K562 (cell line): ENCODE results near the gene LRCOL1. TPM values are rescaled to one million over a fixed set of nuclear protein-coding genes. Genes with fewer than 3 reads are reported as not detected.

ENCODE experiments used
- ATAC-seq: fragments of 200-7000 bp; cut with Tn5 transposase; 3 replicates; pipeline ENCODE4 v1.9.1; 2020; ENCODE audit warnings: moderate library complexity
- BruUV-seq: library from RNA; stranded (reverse); fragments of 400-500 nt; replicated peaks from 2 replicates; lab custom pipeline; 2021; lab: Mats Ljungman, UMichigan
- CTCF ChIA-PET: fragments of 300-600 bp; formaldehyde crosslinking; extraction: SDS; loops from one replicate; lab custom pipeline; 2021; ENCODE audit warnings: low intra/inter-chr PET ratio; lab: Yijun Ruan, JAX
- POLR2A ChIA-PET: fragments of 300-600, 350-650 bp; sonication (Branson Sonifier 250); formaldehyde crosslinking; extraction: SDS; loops from one replicate; lab custom pipeline; 2021; ENCODE audit warnings: antibody characterized with exemption, inconsistent platforms; lab: Yijun Ruan, JAX
- DNase-seq, 4 experiments: peaks; one replicate each; pipeline versions ENCODE4 v3.0.0 to v3.0.0-alpha.2; 2011 to 2018; ENCODE audit warnings: low spot score in 3 of 4, mixed read lengths in 3 of 4; ENCODE audit errors: extremely low read depth in 1 of 4
- FAIRE-seq: peaks from 2 replicates; lab custom pipeline; 2011; peaks lifted over from hg19 to GRCh38; lab: Jason Lieb, UNC
- H2AFZ ChIP-seq: 2 replicates; pipeline ENCODE4 v1.6.0; 2011; ENCODE audit warnings: low read depth, low read length, control low read depth, inconsistent platforms
- H3K27ac ChIP-seq: fragments of 200-600 bp; 3 replicates; pipeline ENCODE4 v1.8.0; 2011; ENCODE audit warnings: low read depth, mild to moderate bottlenecking, control low read depth, inconsistent platforms, low read length, moderate library complexity, mixed read lengths; ENCODE audit errors: extremely low read depth
- H3K27me3 ChIP-seq, 2 experiments: fragments of 300-600 bp in 1 of 2; 2 replicates in 1 of 2; 3 replicates in 1 of 2; pipeline versions ENCODE4 v1.6.0 to v1.8.0; 2011; ENCODE audit warnings: inconsistent platforms in 2 of 2, low read length in 2 of 2, mild to moderate bottlenecking in 1 of 2, mixed read lengths in 1 of 2, moderate library complexity in 1 of 2; ENCODE audit not compliant: control insufficient read depth in 2 of 2, insufficient read depth in 2 of 2
- H3K36me3 ChIP-seq: fragments of 300-600 bp; 3 replicates; pipeline ENCODE4 v1.8.0; 2011; ENCODE audit warnings: mild to moderate bottlenecking, low read length, inconsistent platforms; ENCODE audit not compliant: control insufficient read depth, insufficient read depth
- H3K4me1 ChIP-seq, 2 experiments: fragments of 200-600 bp in 1 of 2; replicated peaks in 1 of 2; 2 replicates in 1 of 2; 3 replicates in 1 of 2; pipeline versions ENCODE4 v1.5.1 to v1.8.0; 2011; ENCODE audit warnings: inconsistent platforms in 2 of 2, low read length in 2 of 2, mild to moderate bottlenecking in 1 of 2, mixed read lengths in 1 of 2, moderate library complexity in 1 of 2; ENCODE audit not compliant: control insufficient read depth in 2 of 2, insufficient read depth in 2 of 2
- H3K4me2 ChIP-seq: 2 replicates; pipeline ENCODE4 v1.6.1; 2011; ENCODE audit warnings: low read length, control low read depth, inconsistent platforms, mixed read lengths; ENCODE audit not compliant: insufficient read depth
- H3K4me3 ChIP-seq: fragments of 200-600 bp; sonication (generic), shearing (Covaris generic); 2 replicates; pipeline ENCODE4 v1.5.1; 2016; ENCODE audit warnings: control low read depth, inconsistent platforms
- H3K79me2 ChIP-seq: fragments of 200-600 bp; 3 replicates; pipeline ENCODE4 v1.8.0; 2011; ENCODE audit warnings: low read length, inconsistent platforms; ENCODE audit not compliant: control insufficient read depth, insufficient read depth
- H3K9ac ChIP-seq, 2 experiments: 2 replicates each; pipeline versions ENCODE4 v1.6.0 to v1.6.1; 2011; ENCODE audit warnings: low read depth in 2 of 2, low read length in 2 of 2, control low read depth in 1 of 2, inconsistent platforms in 1 of 2, mild to moderate bottlenecking in 1 of 2, mixed read lengths in 1 of 2; ENCODE audit not compliant: insufficient read depth in 1 of 2
- H3K9me1 ChIP-seq: one replicate; pipeline ENCODE4 v1.6.0; 2011; ENCODE audit warnings: inconsistent platforms, mild to moderate bottlenecking, low read length, moderate library complexity; ENCODE audit not compliant: control insufficient read depth, insufficient read depth
- H3K9me3 ChIP-seq: replicated peaks from 2 replicates; pipeline ENCODE4 v1.5.1; 2011; ENCODE audit warnings: low read depth, low read length, inconsistent platforms; ENCODE audit not compliant: control insufficient read depth, insufficient read depth
- H4K20me1 ChIP-seq: replicated peaks from 2 replicates; pipeline ENCODE4 v1.6.1; 2011; ENCODE audit warnings: low read length, inconsistent platforms, mixed read lengths; ENCODE audit not compliant: control insufficient read depth, insufficient read depth
- CEBPB ChIP-seq: fragments of 450-650 bp; IDR thresholded peaks from 2 replicates; pipeline ENCODE4 v1.6.1; 2016; ENCODE audit warnings: missing genetic modification characterization, missing compliant biosample characterization
- HDAC6 ChIP-seq: IDR thresholded peaks from 2 replicates; pipeline ENCODE4 v1.6.1; 2012; ENCODE audit warnings: low read depth, mild to moderate bottlenecking, control low read depth, inconsistent platforms, low read length, moderate library complexity
- HNRNPH1 ChIP-seq: fragments of 200-400 bp; formaldehyde crosslinking; optimal IDR thresholded peaks from 2 replicates; pipeline ENCODE3; 2017; ENCODE audit warnings: low read depth, mild to moderate bottlenecking, low read length, moderate library complexity
- KLF1 ChIP-seq: fragments of 450-650 bp; IDR thresholded peaks from 2 replicates; pipeline ENCODE4 v1.6.1; 2016; ENCODE audit warnings: missing genetic modification characterization, missing compliant biosample characterization
- RBM39 ChIP-seq: fragments of 200-400 bp; formaldehyde crosslinking; optimal IDR thresholded peaks from 2 replicates; pipeline ENCODE3; 2018; ENCODE audit warnings: low read depth, low read length
- SMAD1 ChIP-seq: fragments of 150-350 bp; IDR thresholded peaks from 2 replicates; pipeline ENCODE4 v1.6.1; 2014; ENCODE audit warnings: low read length, low read depth; ENCODE audit not compliant: partially characterized antibody
- TCF3 ChIP-seq: sonication (generic); formaldehyde crosslinking; IDR thresholded peaks from 2 replicates; pipeline ENCODE4 v1.4.0; 2020; ENCODE audit warnings: mild to moderate bottlenecking, missing genetic modification reagents
- THAP7 ChIP-seq: fragments of 250-450 bp; sonication (Bioruptor Pico); IDR thresholded peaks from 2 replicates; pipeline ENCODE4 v1.5.0; 2021
- ZBTB2 ChIP-seq: fragments of 450-650 bp; IDR thresholded peaks from 2 replicates; pipeline ENCODE4 v1.6.1; 2016; ENCODE audit warnings: antibody characterized with exemption
- ZNF3 ChIP-seq: fragments of 250-450 bp; sonication (Bioruptor Pico); IDR thresholded peaks from 2 replicates; pipeline ENCODE4 v1.5.0; 2021; ENCODE audit warnings: mild to moderate bottlenecking, moderate library complexity
- WGBS: fragments of 100-300 bp; shearing (Covaris generic); methylation state at CpG from one replicate; pipeline ENCODE4 v1.1.6; 2016; ENCODE audit warnings: low coverage, mixed read lengths; ENCODE audit not compliant: insufficient coverage; ENCODE audit errors: missing lambda C conversion rate; 5-methylcytosine and 5-hydroxymethylcytosine counted together
- in situ Hi-C: fragments of 300-500 bp; cut with MboI; formaldehyde crosslinking; loops from 4 replicates; pipeline ENCODE4 v1.15.0; 2018; ENCODE audit warnings: inconsistent platforms, mixed read lengths
- intact Hi-C: fragments of 100-400 bp; cut with micrococcal nuclease; formaldehyde crosslinking; loops from 2 replicates; pipeline ENCODE4 v1.14.2; 2022
- polyA plus RNA-seq, 8 experiments: library from polyadenylated mRNA; depleted of rRNA in 4 of 8; stranded (reverse) in 5 of 8; unstranded in 3 of 8; fragments of >200 nt; fragmentation: Nextera tagmentation in 2 of 8; fragmentation: Illumina TruSeq in 1 of 8; extraction: Ambion mirVana in 2 of 8; extraction: Trizol in 1 of 8; gene quantifications; 2 replicates each; pipeline versions ENCODE4 v1.2.1 to v1.2.3, GENCODE V29; 2011 to 2014; ENCODE audit warnings: inconsistent platforms in 1 of 8, missing spikeins in 1 of 8
- total RNA-seq, 7 experiments: library from RNA; depleted of rRNA in 6 of 7; stranded (reverse); fragments of >200 nt in 6 of 7; fragmentation: Illumina TruSeq in 2 of 7; extraction: Trizol in 2 of 7; gene quantifications; 2 replicates each; pipeline versions ENCODE4 v1.2.1 to v1.2.3, GENCODE V29; 2011 to 2021; ENCODE audit warnings: low replicate concordance in 1 of 7

The LRCOL1 gene
- total and polyA plus RNA-seq, 9 of the 15 experiments (the other 6 are each of a cell fraction or from before 2014, with no cell fraction given): not detected

GRCh38 chr12:132585177-132585576, 25.2 kb downstream of the LRCOL1 start:
- H2AFZ ChIP-seq: no peak overlapping the region
- H3K27me3 ChIP-seq: peaks cover 11 to 18% of the 10 kb centered on the region in 2 experiments; a peak in 3 of 5 replicates
- 67% methylated on average over 18 of the region's 24 CpGs for WGBS
- DNase-seq (no peak), ATAC-seq (no peak), FAIRE-seq (no peak)
- TF ChIP-seq HDAC6 (no peak), ZBTB2 (no peak), KLF1 (tag) (no peak), CEBPB (tag) (no peak), SMAD1 (no peak), HNRNPH1 (no peak), THAP7 (CRISPR knock-in tag) (no peak), ZNF3 (no peak), RBM39 (no peak), TCF3 (no peak)
- H3K4me2 ChIP-seq: no peak overlapping the region
- no peaks in the 10 kb centered on the region; the same call in 1 of the 2 replicates for H3K9me3 ChIP-seq
- ChIA-PET CTCF (no interaction called here), POLR2A (no interaction called here)
- H4K20me1 ChIP-seq: 0 out of 2 replicates have a peak, but pooled peaks cover 4% of the 10 kb centered on the region
- no peak overlapping the region for H3K27ac ChIP-seq
- BruUV-seq: no TSS peak
- no peak overlapping the region for H3K4me3 ChIP-seq
- intact Hi-C loops: no loop called here
- H3K9ac ChIP-seq: no peak overlapping the region
- no peaks in the 10 kb centered on the region for H3K9me1 ChIP-seq
- H3K4me1 ChIP-seq: peaks cover 0 to 19% of the 10 kb centered on the region in 2 experiments; a peak in 2 of 5 replicates
- H3K79me2 ChIP-seq: no peaks in the 10 kb centered on the region
- peaks cover 22% of the 10 kb centered on the region; the same call in 1 of the 3 replicates for H3K36me3 ChIP-seq
- in situ Hi-C loops: no loop called here
